ENCODE data around the gene TRAPPC11.

GRCh38 chr4:183722731-183723560, 63.9 kb downstream of the TRAPPC11 start:
- TF ChIP-seq, protein P1, sequence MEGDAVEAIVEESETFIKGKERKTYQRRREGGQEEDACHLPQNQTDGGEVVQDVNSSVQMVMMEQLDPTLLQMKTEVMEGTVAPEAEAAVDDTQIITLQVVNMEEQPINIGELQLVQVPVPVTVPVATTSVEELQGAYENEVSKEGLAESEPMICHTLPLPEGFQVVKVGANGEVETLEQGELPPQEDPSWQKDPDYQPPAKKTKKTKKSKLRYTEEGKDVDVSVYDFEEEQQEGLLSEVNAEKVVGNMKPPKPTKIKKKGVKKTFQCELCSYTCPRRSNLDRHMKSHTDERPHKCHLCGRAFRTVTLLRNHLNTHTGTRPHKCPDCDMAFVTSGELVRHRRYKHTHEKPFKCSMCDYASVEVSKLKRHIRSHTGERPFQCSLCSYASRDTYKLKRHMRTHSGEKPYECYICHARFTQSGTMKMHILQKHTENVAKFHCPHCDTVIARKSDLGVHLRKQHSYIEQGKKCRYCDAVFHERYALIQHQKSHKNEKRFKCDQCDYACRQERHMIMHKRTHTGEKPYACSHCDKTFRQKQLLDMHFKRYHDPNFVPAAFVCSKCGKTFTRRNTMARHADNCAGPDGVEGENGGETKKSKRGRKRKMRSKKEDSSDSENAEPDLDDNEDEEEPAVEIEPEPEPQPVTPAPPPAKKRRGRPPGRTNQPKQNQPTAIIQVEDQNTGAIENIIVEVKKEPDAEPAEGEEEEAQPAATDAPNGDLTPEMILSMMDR (conservative IDR thresholded peaks at IDR 0.05; ENCODE audit: low read depth in 2 of 2) = no peak
- TF ChIP-seq EZH2 (IDR thresholded peaks at IDR 0.05; ENCODE audit: low read depth, unreplicated experiment) (no peak), POLR2AphosphoS5 (IDR thresholded peaks at IDR 0.05; ENCODE audit: low read depth) (no peak; the same call in 1 of the 2 replicates), EZH2phosphoT487 (IDR thresholded peaks at IDR 0.05; ENCODE audit: unreplicated experiment) (no peak), NANOG (IDR thresholded peaks at IDR 0.05; ENCODE audit: borderline replicate concordance) (0 out of 2 replicates have a peak, but pooled peaks have one; percentile 16), JUNB (IDR thresholded peaks at IDR 0.05; ENCODE audit: unreplicated experiment) (no peak), CREB1 (CRISPR knock-in tag; IDR thresholded peaks at IDR 0.05; ENCODE audit: low read depth) (no peak), ZNF331 (CRISPR knock-in tag; IDR thresholded peaks at IDR 0.05; ENCODE audit: low read depth) (no peak)
- TF ChIP-seq, protein P2, sequence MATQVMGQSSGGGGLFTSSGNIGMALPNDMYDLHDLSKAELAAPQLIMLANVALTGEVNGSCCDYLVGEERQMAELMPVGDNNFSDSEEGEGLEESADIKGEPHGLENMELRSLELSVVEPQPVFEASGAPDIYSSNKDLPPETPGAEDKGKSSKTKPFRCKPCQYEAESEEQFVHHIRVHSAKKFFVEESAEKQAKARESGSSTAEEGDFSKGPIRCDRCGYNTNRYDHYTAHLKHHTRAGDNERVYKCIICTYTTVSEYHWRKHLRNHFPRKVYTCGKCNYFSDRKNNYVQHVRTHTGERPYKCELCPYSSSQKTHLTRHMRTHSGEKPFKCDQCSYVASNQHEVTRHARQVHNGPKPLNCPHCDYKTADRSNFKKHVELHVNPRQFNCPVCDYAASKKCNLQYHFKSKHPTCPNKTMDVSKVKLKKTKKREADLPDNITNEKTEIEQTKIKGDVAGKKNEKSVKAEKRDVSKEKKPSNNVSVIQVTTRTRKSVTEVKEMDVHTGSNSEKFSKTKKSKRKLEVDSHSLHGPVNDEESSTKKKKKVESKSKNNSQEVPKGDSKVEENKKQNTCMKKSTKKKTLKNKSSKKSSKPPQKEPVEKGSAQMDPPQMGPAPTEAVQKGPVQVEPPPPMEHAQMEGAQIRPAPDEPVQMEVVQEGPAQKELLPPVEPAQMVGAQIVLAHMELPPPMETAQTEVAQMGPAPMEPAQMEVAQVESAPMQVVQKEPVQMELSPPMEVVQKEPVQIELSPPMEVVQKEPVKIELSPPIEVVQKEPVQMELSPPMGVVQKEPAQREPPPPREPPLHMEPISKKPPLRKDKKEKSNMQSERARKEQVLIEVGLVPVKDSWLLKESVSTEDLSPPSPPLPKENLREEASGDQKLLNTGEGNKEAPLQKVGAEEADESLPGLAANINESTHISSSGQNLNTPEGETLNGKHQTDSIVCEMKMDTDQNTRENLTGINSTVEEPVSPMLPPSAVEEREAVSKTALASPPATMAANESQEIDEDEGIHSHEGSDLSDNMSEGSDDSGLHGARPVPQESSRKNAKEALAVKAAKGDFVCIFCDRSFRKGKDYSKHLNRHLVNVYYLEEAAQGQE (IDR thresholded peaks at IDR 0.05; ENCODE audit: unreplicated experiment) = no peak

All from GM23338 (cell line).